HUDEP-2 (cell line): ENCODE measurements around the gene CASZ1.

ENCODE experiments used
- DNase-seq, 76 experiments: peaks; one replicate each; lab custom pipeline; 2025; ENCODE audit not compliant: unreplicated experiment in 76 of 76; lab: John Stamatoyannopoulos, UW

Gene CASZ1

GRCh38 chr1:10692401-10693021, 103.9 kb downstream of the CASZ1 start:
- DNase-seq, result peak in 52 of 76 experiments; percentile 2 to 59 (median 36)

GRCh38 chr1:10691740-10692125, 104.7 kb downstream of the CASZ1 start:
- DNase-seq, result no peak

GRCh38 chr1:10691075-10691739, 105.2 kb downstream of the CASZ1 start:
- DNase-seq, result no peak

GRCh38 chr1:10690484-10690883, 106.0 kb downstream of the CASZ1 start:
- peak in 2 of 76 experiments; percentile 7 to 12 for DNase-seq

- DNase-seq, result no peak
Observed at GRCh38 chr1:10688409-10688786, 108.0 kb downstream of the CASZ1 start.

- DNase-seq, result no peak
Observed at GRCh38 chr1:10687782-10688408, 108.6 kb downstream of the CASZ1 start.

- no peak for DNase-seq
Observed at GRCh38 chr1:10687251-10687651, 109.2 kb downstream of the CASZ1 start.

GRCh38 chr1:10686404-10687040, 109.9 kb downstream of the CASZ1 start:
- DNase-seq, result no peak

- no peak for DNase-seq
Observed at GRCh38 chr1:10685808-10686403, 110.5 kb downstream of the CASZ1 start.

GRCh38 chr1:10685196-10685807, 111.1 kb downstream of the CASZ1 start:
- DNase-seq, result no peak

- DNase-seq, result no peak
Observed at GRCh38 chr1:10684221-10684620, 112.2 kb downstream of the CASZ1 start.

GRCh38 chr1:10682449-10683309, 113.8 kb downstream of the CASZ1 start:
- no peak for DNase-seq

- no peak for DNase-seq
Observed at GRCh38 chr1:10682108-10682445, 114.4 kb downstream of the CASZ1 start.

GRCh38 chr1:10681296-10682107, 114.9 kb downstream of the CASZ1 start:
- no peak for DNase-seq

- DNase-seq, result no peak
Observed at GRCh38 chr1:10680487-10680886, 116.0 kb downstream of the CASZ1 start.

- DNase-seq, result no peak
Observed at GRCh38 chr1:10679496-10680220, 116.8 kb downstream of the CASZ1 start.

- no peak for DNase-seq
Observed at GRCh38 chr1:10678852-10679251, 117.6 kb downstream of the CASZ1 start.

GRCh38 chr1:10678402-10678801, 118.0 kb downstream of the CASZ1 start:
- no peak for DNase-seq
